K562 (cell line): ENCODE data around the gene BSPRY. TPM values are rescaled to one million over a fixed set of nuclear protein-coding genes. Genes with fewer than 3 reads are reported as not detected.

Experiments used
- ATF7 ChIP-seq: fragments of 450-650 bp; IDR thresholded peaks from 2 replicates; pipeline ENCODE4 v1.7.1; 2014; ENCODE audit warnings: mild to moderate bottlenecking, moderate library complexity
- EP300 ChIP-seq: IDR thresholded peaks from 2 replicates; pipeline ENCODE4 v1.6.1; 2012; ENCODE audit warnings: low read length, improper control_type of control experiment
- FOXK2 ChIP-seq, 2 experiments: fragments of 450-650 bp; IDR thresholded peaks in 1 of 2; conservative IDR thresholded peaks in 1 of 2; 2 replicates each; pipeline ENCODE4 v1.6.1; 2016; ENCODE audit warnings: low read depth in 2 of 2, mild to moderate bottlenecking in 1 of 2
- GMEB1 ChIP-seq: fragments of 250-450 bp; sonication (Bioruptor Pico); IDR thresholded peaks from 2 replicates; pipeline ENCODE4 v1.4.0; 2020; ENCODE audit warnings: mild to moderate bottlenecking
- HCFC1 ChIP-seq: IDR thresholded peaks from 2 replicates; pipeline ENCODE4 v1.6.1; 2012; ENCODE audit warnings: low read depth, low read length, improper control_type of control experiment
- HNRNPL ChIP-seq: fragments of 200-400 bp; formaldehyde crosslinking; IDR thresholded peaks from 2 replicates; pipeline ENCODE4 v1.6.1; 2017; ENCODE audit warnings: low read depth, mild to moderate bottlenecking, low read length
- NFE2L1 ChIP-seq: fragments of 450-650 bp; IDR thresholded peaks from 2 replicates; pipeline ENCODE4 v1.6.1; 2016; ENCODE audit warnings: missing genetic modification characterization, low read depth, mild to moderate bottlenecking, missing compliant biosample characterization, moderate library complexity, borderline replicate concordance
- PML ChIP-seq: IDR thresholded peaks from 2 replicates; pipeline ENCODE4 v1.6.1; 2012; ENCODE audit warnings: low read length, inconsistent platforms
- POLR2H ChIP-seq: IDR thresholded peaks from 2 replicates; pipeline ENCODE4 v1.6.1; 2016; ENCODE audit warnings: missing genetic modification characterization, low read depth, mild to moderate bottlenecking, control low read depth, missing compliant biosample characterization, moderate library complexity
- POLR3A ChIP-seq: IDR thresholded peaks from 2 replicates; pipeline ENCODE4 v1.6.1; 2011; ENCODE audit warnings: borderline replicate concordance, mild to moderate bottlenecking, moderate library complexity; ENCODE audit not compliant: insufficient read length, insufficient read depth; ENCODE audit errors: extremely low read depth
- RBBP5 ChIP-seq: fragments of 200-600 bp; sonication (generic); IDR thresholded peaks from 2 replicates; pipeline ENCODE4 v1.6.1; 2012; ENCODE audit warnings: borderline replicate concordance, mild to moderate bottlenecking, low read length, control low read depth, inconsistent platforms; ENCODE audit not compliant: insufficient read depth, poor library complexity, severe bottlenecking
- SMAD4 ChIP-seq: fragments of 250-450 bp; sonication (Bioruptor Pico); conservative IDR thresholded peaks from 2 replicates; pipeline ENCODE4 v1.8.0; 2021; ENCODE audit warnings: inconsistent platforms, mild to moderate bottlenecking, moderate library complexity
- ZNF311 ChIP-seq: fragments of 250-450 bp; sonication (Bioruptor Pico); IDR thresholded peaks from 2 replicates; pipeline ENCODE4 v1.4.0; 2020; ENCODE audit warnings: mild to moderate bottlenecking, moderate library complexity
- ZNF644 ChIP-seq: fragments of 200-800 bp; sonication (Bioruptor generic); IDR thresholded peaks from 2 replicates; pipeline ENCODE4 v1.6.1; 2016; ENCODE audit warnings: low read depth, missing genetic modification characterization, missing compliant biosample characterization
- ZNF696 ChIP-seq: fragments of 250-450 bp; sonication (Bioruptor Pico); conservative IDR thresholded peaks from 2 replicates; pipeline ENCODE4 v1.4.0; 2020; ENCODE audit warnings: mild to moderate bottlenecking, moderate library complexity
- polyA plus RNA-seq, 8 experiments: library from polyadenylated mRNA; depleted of rRNA in 4 of 8; stranded (reverse) in 5 of 8; unstranded in 3 of 8; fragments of >200 nt; fragmentation: Nextera tagmentation in 2 of 8; fragmentation: Illumina TruSeq in 1 of 8; extraction: Ambion mirVana in 2 of 8; extraction: Trizol in 1 of 8; gene quantifications; 2 replicates each; pipeline versions ENCODE4 v1.2.1 to v1.2.3, GENCODE V29; 2011 to 2014; ENCODE audit warnings: inconsistent platforms in 1 of 8, missing spikeins in 1 of 8
- total RNA-seq, 7 experiments: library from RNA; depleted of rRNA in 6 of 7; stranded (reverse); fragments of >200 nt in 6 of 7; fragmentation: Illumina TruSeq in 2 of 7; extraction: Trizol in 2 of 7; gene quantifications; 2 replicates each; pipeline versions ENCODE4 v1.2.1 to v1.2.3, GENCODE V29; 2011 to 2021; ENCODE audit warnings: low replicate concordance in 1 of 7
- TF ChIP-seq, protein P1 (sequence below): conservative IDR thresholded peaks from 2 replicates; pipeline ENCODE4 v1.6.1; 2011; ENCODE audit warnings: low read depth, mild to moderate bottlenecking, low read length; ENCODE audit not compliant: control insufficient read depth
- TF ChIP-seq, protein P2 (sequence below): sonication (generic); formaldehyde crosslinking; IDR thresholded peaks from 2 replicates; pipeline ENCODE4 v1.8.1; 2023; ENCODE audit warnings: mild to moderate bottlenecking, missing genetic modification reagents
- TF ChIP-seq, protein P3 (sequence below): fragments of 200-400 bp; formaldehyde crosslinking; IDR thresholded peaks from 2 replicates; pipeline ENCODE4 v1.6.1; 2017; ENCODE audit warnings: mild to moderate bottlenecking, low read depth, low read length, moderate library complexity
- TF ChIP-seq, protein P4 (sequence below), 2 experiments: fragments of 450-650 bp in 1 of 2; sonication (generic) in 1 of 2; formaldehyde crosslinking; conservative IDR thresholded peaks; 2 replicates each; pipeline versions ENCODE4 v1.4.0 to v1.8.1; 2020 to 2022; ENCODE audit warnings: mild to moderate bottlenecking in 1 of 2, missing genetic modification reagents in 1 of 2

Gene BSPRY
- total and polyA plus RNA-seq, 9 of the 15 experiments (the other 6 are each of a cell fraction or from before 2014, with no cell fraction given) = 0.07 to 0.67 (median 0.18) TPM

GRCh38 chr9:113376634-113377567, 27.6 kb downstream of the BSPRY start, which contains the start of gene HDHD3 (continued):
- TF ChIP-seq NFE2L1 (tag) (no peak), RBBP5 (no peak), HCFC1 (no peak), ZNF311 (no peak), SMAD4 (CRISPR knock-in tag) (no peak), ZNF696 (no peak), GMEB1 (no peak), POLR3A (no peak), FOXK2 (conservative IDR thresholded peaks at IDR 0.05 in 1 of 2, IDR thresholded peaks at IDR 0.05 in 1 of 2; ENCODE audit: low read depth in 2 of 2) (no peak), HNRNPL (no peak), POLR2H (tag) (0 out of 2 replicates have a peak, but pooled peaks have one; percentile 58), ATF7 (no peak), ZNF644 (tag) (no peak), EP300 (no peak), PML (no peak)
- TF ChIP-seq, protein P1, sequence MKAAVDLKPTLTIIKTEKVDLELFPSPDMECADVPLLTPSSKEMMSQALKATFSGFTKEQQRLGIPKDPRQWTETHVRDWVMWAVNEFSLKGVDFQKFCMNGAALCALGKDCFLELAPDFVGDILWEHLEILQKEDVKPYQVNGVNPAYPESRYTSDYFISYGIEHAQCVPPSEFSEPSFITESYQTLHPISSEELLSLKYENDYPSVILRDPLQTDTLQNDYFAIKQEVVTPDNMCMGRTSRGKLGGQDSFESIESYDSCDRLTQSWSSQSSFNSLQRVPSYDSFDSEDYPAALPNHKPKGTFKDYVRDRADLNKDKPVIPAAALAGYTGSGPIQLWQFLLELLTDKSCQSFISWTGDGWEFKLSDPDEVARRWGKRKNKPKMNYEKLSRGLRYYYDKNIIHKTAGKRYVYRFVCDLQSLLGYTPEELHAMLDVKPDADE = 0 out of 2 replicates have a peak, but pooled peaks have one; percentile 48
- TF ChIP-seq, protein P2, sequence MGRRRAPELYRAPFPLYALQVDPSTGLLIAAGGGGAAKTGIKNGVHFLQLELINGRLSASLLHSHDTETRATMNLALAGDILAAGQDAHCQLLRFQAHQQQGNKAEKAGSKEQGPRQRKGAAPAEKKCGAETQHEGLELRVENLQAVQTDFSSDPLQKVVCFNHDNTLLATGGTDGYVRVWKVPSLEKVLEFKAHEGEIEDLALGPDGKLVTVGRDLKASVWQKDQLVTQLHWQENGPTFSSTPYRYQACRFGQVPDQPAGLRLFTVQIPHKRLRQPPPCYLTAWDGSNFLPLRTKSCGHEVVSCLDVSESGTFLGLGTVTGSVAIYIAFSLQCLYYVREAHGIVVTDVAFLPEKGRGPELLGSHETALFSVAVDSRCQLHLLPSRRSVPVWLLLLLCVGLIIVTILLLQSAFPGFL (CRISPR knock-in tag) = no peak
- TF ChIP-seq, protein P3, sequence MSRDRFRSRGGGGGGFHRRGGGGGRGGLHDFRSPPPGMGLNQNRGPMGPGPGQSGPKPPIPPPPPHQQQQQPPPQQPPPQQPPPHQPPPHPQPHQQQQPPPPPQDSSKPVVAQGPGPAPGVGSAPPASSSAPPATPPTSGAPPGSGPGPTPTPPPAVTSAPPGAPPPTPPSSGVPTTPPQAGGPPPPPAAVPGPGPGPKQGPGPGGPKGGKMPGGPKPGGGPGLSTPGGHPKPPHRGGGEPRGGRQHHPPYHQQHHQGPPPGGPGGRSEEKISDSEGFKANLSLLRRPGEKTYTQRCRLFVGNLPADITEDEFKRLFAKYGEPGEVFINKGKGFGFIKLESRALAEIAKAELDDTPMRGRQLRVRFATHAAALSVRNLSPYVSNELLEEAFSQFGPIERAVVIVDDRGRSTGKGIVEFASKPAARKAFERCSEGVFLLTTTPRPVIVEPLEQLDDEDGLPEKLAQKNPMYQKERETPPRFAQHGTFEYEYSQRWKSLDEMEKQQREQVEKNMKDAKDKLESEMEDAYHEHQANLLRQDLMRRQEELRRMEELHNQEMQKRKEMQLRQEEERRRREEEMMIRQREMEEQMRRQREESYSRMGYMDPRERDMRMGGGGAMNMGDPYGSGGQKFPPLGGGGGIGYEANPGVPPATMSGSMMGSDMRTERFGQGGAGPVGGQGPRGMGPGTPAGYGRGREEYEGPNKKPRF = no peak
- TF ChIP-seq, protein P4, sequence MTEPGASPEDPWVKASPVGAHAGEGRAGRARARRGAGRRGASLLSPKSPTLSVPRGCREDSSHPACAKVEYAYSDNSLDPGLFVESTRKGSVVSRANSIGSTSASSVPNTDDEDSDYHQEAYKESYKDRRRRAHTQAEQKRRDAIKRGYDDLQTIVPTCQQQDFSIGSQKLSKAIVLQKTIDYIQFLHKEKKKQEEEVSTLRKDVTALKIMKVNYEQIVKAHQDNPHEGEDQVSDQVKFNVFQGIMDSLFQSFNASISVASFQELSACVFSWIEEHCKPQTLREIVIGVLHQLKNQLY (CRISPR knock-in tag; conservative IDR thresholded peaks at IDR 0.05) = no peak
